K562 (cell line): ENCODE results near the gene ASB6.

Experiments
- LARP7 ChIP-seq: fragments of 450-650 bp; IDR thresholded peaks from 2 replicates; pipeline ENCODE4 v1.6.1; 2016
- MYC ChIP-seq, 2 experiments: fragments of 250-450 bp in 1 of 2; sonication (Bioruptor Pico) in 1 of 2; IDR thresholded peaks; 2 replicates each; pipeline versions ENCODE4 v1.5.1 to v1.6.1; 2012 to 2021; ENCODE audit warnings: low read depth in 2 of 2, borderline replicate concordance in 1 of 2, improper control_type of control experiment in 1 of 2, low read length in 1 of 2, mild to moderate bottlenecking in 1 of 2, moderate library complexity in 1 of 2
- ZC3H11A ChIP-seq: IDR thresholded peaks from 2 replicates; pipeline ENCODE4 v1.6.1; 2012; ENCODE audit warnings: low read depth, low read length, improper control_type of control experiment
- ZNF274 ChIP-seq: IDR thresholded peaks from 2 replicates; pipeline ENCODE4 v1.6.1; 2011; ENCODE audit warnings: low read depth, mild to moderate bottlenecking, low read length, moderate library complexity, borderline replicate concordance
- TF ChIP-seq, protein P1 (sequence below): fragments of 250-450 bp; sonication (Bioruptor Pico); IDR thresholded peaks from 2 replicates; pipeline ENCODE4 v1.9.0; 2021; ENCODE audit warnings: mild to moderate bottlenecking

DNA sequence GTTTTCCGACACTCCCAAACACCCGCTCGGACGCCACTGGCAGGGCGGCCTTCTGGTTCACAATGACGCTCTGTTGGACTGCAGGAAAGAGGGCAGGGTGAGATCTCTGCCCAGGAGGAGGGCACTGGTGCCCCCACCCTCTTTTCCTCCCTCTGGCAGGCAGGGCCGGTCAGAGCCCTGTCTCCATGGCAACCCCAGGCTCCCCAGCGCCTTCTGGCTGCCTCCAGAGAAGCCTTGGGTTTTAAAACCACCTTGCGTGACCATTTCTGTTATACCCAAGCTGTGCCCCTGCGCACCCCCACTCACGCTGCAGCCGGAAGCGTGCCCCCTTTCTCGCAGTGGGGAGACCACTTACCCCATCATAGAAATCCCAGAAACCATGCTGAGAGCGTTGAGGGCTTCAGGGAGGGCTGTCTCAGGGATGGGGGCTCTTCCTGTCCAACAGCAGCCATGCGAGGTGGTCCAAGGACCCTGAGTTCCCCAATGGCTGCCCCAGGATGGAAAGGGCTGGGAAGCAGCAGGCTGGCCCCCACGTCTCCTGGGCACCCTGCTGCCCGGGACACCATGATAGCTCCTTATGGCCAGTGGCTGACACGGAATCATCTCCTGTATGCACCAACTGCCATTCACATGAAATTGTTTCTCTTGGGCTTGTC, 28.3 kb downstream of the ASB6 start:
- TF ChIP-seq LARP7 (no peak), ZC3H11A (no peak), MYC (IDR thresholded peaks at IDR 0.05; ENCODE audit: low read depth, low read length) (no peak), MYC (CRISPR knock-in tag; IDR thresholded peaks at IDR 0.05; ENCODE audit: borderline replicate concordance, low read depth) (no peak), ZNF274 (no peak)
- TF ChIP-seq, protein P1, sequence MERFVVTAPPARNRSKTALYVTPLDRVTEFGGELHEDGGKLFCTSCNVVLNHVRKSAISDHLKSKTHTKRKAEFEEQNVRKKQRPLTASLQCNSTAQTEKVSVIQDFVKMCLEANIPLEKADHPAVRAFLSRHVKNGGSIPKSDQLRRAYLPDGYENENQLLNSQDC (CRISPR knock-in tag): no peak
